Thymus (tissue), 14 donors: ENCODE measurements around the gene LILRA6. TPM values are rescaled to one million over a fixed set of nuclear protein-coding genes. Genes with fewer than 3 reads are reported as not detected.
A peak's percentile ranks its signal among the peaks of the same experiment; 100 is the strongest.
"Not testable (repeated sequence)": the region's sequence is repeated elsewhere in the genome, so short reads cannot be mapped to it uniquely, and the experiment has no call there.

Experiments
- DNase-seq, 9 donors: peaks; one replicate each; pipeline ENCODE4 v3.0.0-alpha.2; 2013; ENCODE audit warnings: low spot score in 9 of 9, low read depth in 6 of 9, missing footprints in 1 of 9
- H3K27ac ChIP-seq, 2 donors: one replicate each; pipeline ENCODE4 v1.5.1; 2013; ENCODE audit warnings: control low read depth in 1 of 2, low read depth in 1 of 2, low read length in 1 of 2, mild to moderate bottlenecking in 1 of 2, moderate library complexity in 1 of 2
- H3K27me3 ChIP-seq, 2 donors: one replicate each; pipeline ENCODE4 v1.5.1; 2013; ENCODE audit warnings: low read length in 1 of 2; ENCODE audit not compliant: control insufficient read depth in 2 of 2, insufficient read depth in 1 of 2
- H3K36me3 ChIP-seq, 2 donors: one replicate each; pipeline ENCODE4 v1.5.1; 2013; ENCODE audit warnings: low read length in 1 of 2, mild to moderate bottlenecking in 1 of 2, moderate library complexity in 1 of 2; ENCODE audit not compliant: control insufficient read depth in 2 of 2, insufficient read depth in 2 of 2
- H3K4me1 ChIP-seq, 2 donors: one replicate each; pipeline ENCODE4 v1.5.1; 2013; ENCODE audit warnings: low read length in 2 of 2; ENCODE audit not compliant: control insufficient read depth in 2 of 2, insufficient read depth in 2 of 2
- H3K4me3 ChIP-seq, 2 donors: one replicate each; pipeline ENCODE4 v1.5.1; 2013; ENCODE audit warnings: low read length in 2 of 2, control low read depth in 1 of 2, mild to moderate bottlenecking in 1 of 2
- H3K9me3 ChIP-seq, 2 donors: one replicate each; pipeline ENCODE4 v1.5.1; 2013; ENCODE audit warnings: low read length in 1 of 2, mild to moderate bottlenecking in 1 of 2; ENCODE audit not compliant: control insufficient read depth in 2 of 2, insufficient read depth in 1 of 2
- WGBS: extraction: QIAGEN DNeasy Blood & Tissue Kit; methylation state at CpG from one replicate; pipeline ENCODE4 v1.1.7; 2013; 5-methylcytosine and 5-hydroxymethylcytosine counted together
- long read RNA-seq, 10 donors: transcript quantifications; one replicate each; lab custom pipeline, GENCODE V29; 2026
- polyA plus RNA-seq: library from polyadenylated mRNA; stranded (reverse); fragments of 200-250 nt; gene quantifications from one replicate; pipeline ENCODE4 v1.2.3, GENCODE V29; 2013
- total RNA-seq: library from RNA; stranded (reverse); fragments of 120-200 nt; gene quantifications from one replicate; pipeline ENCODE4 v1.2.4, GENCODE V29; 2013
- donor health status: healthy.

Gene LILRA6
- 0.61 TPM for total RNA-seq
- 3.9 TPM for polyA plus RNA-seq
- long read RNA-seq, donor 1, result 0 reads
- long read RNA-seq, donor 2, result 0 reads
- long read RNA-seq, donor 3, partial matches to known transcripts, result 0 of 1 reads
- long read RNA-seq, donor 3, other reads (novel, unspliced or antisense), result 0 of 1 reads
- long read RNA-seq, donor 4, result 0 reads
- long read RNA-seq, donor 5, partial matches to known transcripts, result 0 of 1 reads
- long read RNA-seq, donor 5, other reads (novel, unspliced or antisense), result 0 of 1 reads
- long read RNA-seq, donor 6, result 0 reads
- long read RNA-seq, donor 7, result 0 reads
- long read RNA-seq, donor 8, result 0 reads
- long read RNA-seq, donor 9, result 0 reads
- long read RNA-seq, donor 10, result 0 reads

- WGBS, result 75% methylated on average over 6 of the region's 6 CpGs
- not testable (repeated sequence) for H3K27ac ChIP-seq, H3K4me1 ChIP-seq, H3K27me3 ChIP-seq, DNase-seq, H3K9me3 ChIP-seq, H3K36me3 ChIP-seq, H3K4me3 ChIP-seq
These were observed at the start of gene LILRA6 for GRCh38 chr19:54242646-54243045. Gene LILRA6 (minus strand): TSS chr19:54242790.

GRCh38 chr19:54289160-54289559 lies 46.6 kb upstream of the LILRA6 start:
- WGBS, result 67% methylated on average over 8 of the region's 8 CpGs
- not testable (repeated sequence) for H3K4me3 ChIP-seq, DNase-seq, H3K27me3 ChIP-seq, H3K9me3 ChIP-seq, H3K36me3 ChIP-seq, H3K27ac ChIP-seq
- peaks cover 6 to 16% of the 10 kb centered on the region in 2 donors for H3K4me1 ChIP-seq

- Histone ChIP-seq H3K4me3 (no peak overlapping the region), H3K27me3 (no peaks in the 10 kb centered on the region), H3K4me1 (peaks cover 9 to 32% of the 10 kb centered on the region in 2 donors), H3K9me3 (peaks cover 0 to 4% of the 10 kb centered on the region in 2 donors), H3K27ac (no peak overlapping the region), H3K36me3 (no peaks in the 10 kb centered on the region)
- WGBS, result 96% methylated on average over 4 of the region's 4 CpGs
- no peak for DNase-seq
These were observed 44.9 kb upstream of the LILRA6 start for GRCh38 chr19:54287456-54287855.

- peaks cover 9 to 36% of the 10 kb centered on the region in 2 donors for H3K4me1 ChIP-seq
- H3K36me3 ChIP-seq, H3K27ac ChIP-seq, H3K9me3 ChIP-seq, H3K27me3 ChIP-seq, H3K4me3 ChIP-seq, DNase-seq: not testable (repeated sequence)
- WGBS, result 24% methylated on average over 8 of the region's 10 CpGs
These were observed 43.7 kb upstream of the LILRA6 start for GRCh38 chr19:54286283-54286682.

- H3K27me3 ChIP-seq, H3K4me3 ChIP-seq, H3K9me3 ChIP-seq, H3K36me3 ChIP-seq: not testable (repeated sequence)
- 15% methylated on average over 11 of the region's 12 CpGs for WGBS
- peaks cover 9 to 36% of the 10 kb centered on the region in 2 donors for H3K4me1 ChIP-seq
- peak in 1 of 9 donors; percentile 19 for DNase-seq
- H3K27ac ChIP-seq, result peak overlapping the region in 1 of 2 donors; percentile 25
These were observed 43.0 kb upstream of the LILRA6 start for GRCh38 chr19:54285427-54286056.

- Histone ChIP-seq H3K36me3 (no peaks in the 10 kb centered on the region), H3K27ac (peak overlapping the region in 1 of 2 donors; percentile 26), H3K27me3 (peaks cover 0 to 16% of the 10 kb centered on the region in 2 donors), H3K4me1 (peaks cover 9 to 36% of the 10 kb centered on the region in 2 donors), H3K9me3 (peaks cover 0 to 4% of the 10 kb centered on the region in 2 donors), H3K4me3 (no peak overlapping the region)
- 31% methylated on average over 9 of the region's 9 CpGs for WGBS
- peak in 1 of 9 donors; percentile 12 for DNase-seq
These were observed 40.3 kb upstream of the LILRA6 start for GRCh38 chr19:54282686-54283470.

- 82% methylated on average over 5 of the region's 5 CpGs for WGBS
- H3K36me3 ChIP-seq, DNase-seq, H3K27ac ChIP-seq, H3K4me3 ChIP-seq, H3K9me3 ChIP-seq: not testable (repeated sequence)
- Histone ChIP-seq H3K27me3 (peaks cover 0 to 16% of the 10 kb centered on the region in 2 donors), H3K4me1 (peaks cover 9 to 34% of the 10 kb centered on the region in 2 donors)
These were observed 39.1 kb upstream of the LILRA6 start for GRCh38 chr19:54281729-54282075.

- H3K9me3 ChIP-seq, result peaks cover 0 to 4% of the 10 kb centered on the region in 2 donors
- peaks cover 9 to 31% of the 10 kb centered on the region in 2 donors for H3K4me1 ChIP-seq
- 52% methylated on average over 12 of the region's 12 CpGs for whole genome bisulfite sequencing
- no peak for DNase-seq
- no peak within 1 kb of the TSS for H3K27ac ChIP-seq
- H3K36me3 ChIP-seq, result no peaks in the 10 kb centered on the region
- H3K27me3 ChIP-seq, result peaks cover 0 to 16% of the 10 kb centered on the region in 2 donors
- no peak within 1 kb of the TSS for H3K4me3 ChIP-seq
These were observed 38.6 kb upstream of the LILRA6 start, which contains the start of gene LILRB2 for GRCh38 chr19:54281007-54281728. Gene LILRB2 (minus strand): TSS chr19:54281110. CDS start chr19:54280496, 614 bp downstream.
